Upper lobe of left lung (tissue), 4 donors: ENCODE data around the gene AMIGO2.

Experiments used
- POLR2A ChIP-seq, 4 donors: fragments of 450-650 bp; IDR thresholded peaks; one replicate each; pipeline ENCODE4 v1.5.1; 2016 to 2017; ENCODE audit warnings: antibody characterized with exemption in 4 of 4, mild to moderate bottlenecking in 2 of 4
- TF ChIP-seq, protein P1 (sequence below), 6 experiments: fragments of 450-650 bp in 4 of 6; fragments of 200-600 bp in 2 of 6; sonication (generic) in 2 of 6; IDR thresholded peaks; one replicate each; pipeline ENCODE4 v1.5.1; 2016 to 2019; ENCODE audit warnings: antibody characterized with exemption in 6 of 6

DNA sequence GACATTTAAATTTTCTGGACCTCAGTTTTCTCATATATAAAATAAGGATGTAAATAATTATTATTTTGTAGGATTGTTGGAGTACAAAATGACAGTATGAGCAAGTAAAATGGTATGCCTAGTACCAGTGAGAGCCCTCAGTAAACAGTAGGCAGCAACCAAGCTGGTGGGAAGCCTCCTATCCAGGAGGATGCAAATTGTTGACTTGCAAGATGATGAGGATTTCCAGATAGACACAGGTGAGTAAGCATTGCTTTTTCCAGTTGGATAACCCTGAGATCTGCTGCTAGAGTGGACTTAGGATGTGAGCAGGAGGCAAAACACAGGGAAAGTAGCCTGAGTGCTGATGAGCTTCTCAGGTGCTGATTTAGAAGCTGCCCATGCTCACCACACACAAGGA lies 28.2 kb upstream of the AMIGO2 start:
- TF ChIP-seq, protein P1, sequence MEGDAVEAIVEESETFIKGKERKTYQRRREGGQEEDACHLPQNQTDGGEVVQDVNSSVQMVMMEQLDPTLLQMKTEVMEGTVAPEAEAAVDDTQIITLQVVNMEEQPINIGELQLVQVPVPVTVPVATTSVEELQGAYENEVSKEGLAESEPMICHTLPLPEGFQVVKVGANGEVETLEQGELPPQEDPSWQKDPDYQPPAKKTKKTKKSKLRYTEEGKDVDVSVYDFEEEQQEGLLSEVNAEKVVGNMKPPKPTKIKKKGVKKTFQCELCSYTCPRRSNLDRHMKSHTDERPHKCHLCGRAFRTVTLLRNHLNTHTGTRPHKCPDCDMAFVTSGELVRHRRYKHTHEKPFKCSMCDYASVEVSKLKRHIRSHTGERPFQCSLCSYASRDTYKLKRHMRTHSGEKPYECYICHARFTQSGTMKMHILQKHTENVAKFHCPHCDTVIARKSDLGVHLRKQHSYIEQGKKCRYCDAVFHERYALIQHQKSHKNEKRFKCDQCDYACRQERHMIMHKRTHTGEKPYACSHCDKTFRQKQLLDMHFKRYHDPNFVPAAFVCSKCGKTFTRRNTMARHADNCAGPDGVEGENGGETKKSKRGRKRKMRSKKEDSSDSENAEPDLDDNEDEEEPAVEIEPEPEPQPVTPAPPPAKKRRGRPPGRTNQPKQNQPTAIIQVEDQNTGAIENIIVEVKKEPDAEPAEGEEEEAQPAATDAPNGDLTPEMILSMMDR (IDR thresholded peaks at IDR 0.05): no peak
- TF ChIP-seq POLR2A (IDR thresholded peaks at IDR 0.05): no peak
